HEK293T (cell line): ENCODE data around the gene CFAP299.

Experiments used
- CTCF ChIA-PET: fragments of 350-600 bp; formaldehyde crosslinking; extraction: SDS; loops from one replicate; lab custom pipeline; 2021; ENCODE audit warnings: antibody characterized with exemption, inconsistent platforms; lab: Yijun Ruan, JAX
- POLR2A ChIA-PET: fragments of 350-600 bp; formaldehyde crosslinking; extraction: SDS; loops from one replicate; lab custom pipeline; 2020; ENCODE audit warnings: antibody characterized with exemption, inconsistent platforms; lab: Yijun Ruan, JAX
- DNase-seq: peaks from one replicate; pipeline ENCODE4 v3.0.0; 2012; ENCODE audit warnings: mixed read lengths; ENCODE audit errors: extremely low spot score
- ARNT ChIP-seq: fragments of 450-650 bp; IDR thresholded peaks from 2 replicates; pipeline ENCODE4 v1.6.1; 2017; ENCODE audit warnings: mild to moderate bottlenecking
- BHLHE40 ChIP-seq: fragments of 450-650 bp; IDR thresholded peaks from 2 replicates; pipeline ENCODE4 v1.6.1; 2016; ENCODE audit warnings: mild to moderate bottlenecking, moderate library complexity, borderline replicate concordance
- CTBP1 ChIP-seq: fragments of 450-650 bp; IDR thresholded peaks from 2 replicates; pipeline ENCODE4 v1.6.1; 2016; ENCODE audit warnings: borderline replicate concordance
- ELF4 ChIP-seq: fragments of 450-650 bp; IDR thresholded peaks from 2 replicates; pipeline ENCODE4 v1.6.1; 2017; ENCODE audit warnings: antibody characterized with exemption
- FOXA1 ChIP-seq: fragments of 450-650 bp; IDR thresholded peaks from 2 replicates; pipeline ENCODE4 v1.6.1; 2016; ENCODE audit warnings: mild to moderate bottlenecking
- FOXK2 ChIP-seq: fragments of 450-650 bp; IDR thresholded peaks from 2 replicates; pipeline ENCODE4 v1.6.1; 2016; ENCODE audit warnings: mild to moderate bottlenecking
- FOXM1 ChIP-seq: fragments of 450-650 bp; IDR thresholded peaks from 2 replicates; pipeline ENCODE4 v1.6.1; 2017; ENCODE audit warnings: mild to moderate bottlenecking, borderline replicate concordance
- HDGF ChIP-seq: fragments of 450-650 bp; IDR thresholded peaks from 2 replicates; pipeline ENCODE4 v1.6.1; 2017; ENCODE audit warnings: antibody characterized with exemption, borderline replicate concordance
- L3MBTL2 ChIP-seq: fragments of 450-650 bp; conservative IDR thresholded peaks from 2 replicates; pipeline ENCODE4 v1.6.1; 2016; ENCODE audit warnings: mild to moderate bottlenecking
- LEF1 ChIP-seq: fragments of 450-650 bp; IDR thresholded peaks from 2 replicates; pipeline ENCODE4 v1.6.1; 2017; ENCODE audit warnings: mild to moderate bottlenecking, borderline replicate concordance
- NFRKB ChIP-seq: fragments of 450-650 bp; IDR thresholded peaks from 2 replicates; pipeline ENCODE4 v1.6.1; 2016; ENCODE audit warnings: mild to moderate bottlenecking, moderate library complexity
- SP1 ChIP-seq: fragments of 450-650 bp; IDR thresholded peaks from 2 replicates; pipeline ENCODE4 v1.6.1; 2017
- SUZ12 ChIP-seq: fragments of 450-650 bp; IDR thresholded peaks from 2 replicates; pipeline ENCODE4 v1.6.1; 2016; ENCODE audit warnings: mild to moderate bottlenecking
- TARDBP ChIP-seq: fragments of 450-650 bp; IDR thresholded peaks from 2 replicates; pipeline ENCODE4 v1.6.1; 2016
- ZNF384 ChIP-seq: fragments of 450-650 bp; IDR thresholded peaks from 2 replicates; pipeline ENCODE4 v1.6.1; 2016
- TF ChIP-seq, protein P1 (sequence below): fragments of 450-650 bp; IDR thresholded peaks from 2 replicates; pipeline ENCODE4 v1.6.1; 2016

The CFAP299 gene

DNA sequence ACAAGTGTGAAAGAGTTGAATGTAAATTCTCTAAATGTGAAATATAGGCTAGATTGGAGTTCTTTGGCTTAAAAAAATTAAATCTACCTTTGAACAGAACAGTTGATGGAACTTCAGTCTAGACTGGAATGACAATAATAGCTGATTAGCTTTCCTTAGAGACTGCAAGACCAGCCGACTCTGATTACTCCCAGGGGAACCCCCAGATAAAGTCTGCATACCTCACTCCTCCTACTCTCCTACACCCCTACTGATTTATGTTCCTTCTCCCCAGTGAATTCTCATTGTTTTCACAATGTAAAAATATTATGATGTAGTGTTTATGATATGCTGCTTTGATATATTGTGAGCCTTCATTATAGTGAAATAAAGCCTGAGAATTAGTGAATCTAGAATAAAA, 241.3 kb downstream of the CFAP299 start:
- no peak for DNase-seq
- TF ChIP-seq NFRKB, result no peak
- CTCF ChIA-PET, result no interaction called here
- POLR2A ChIA-PET, result no interaction called here

DNA sequence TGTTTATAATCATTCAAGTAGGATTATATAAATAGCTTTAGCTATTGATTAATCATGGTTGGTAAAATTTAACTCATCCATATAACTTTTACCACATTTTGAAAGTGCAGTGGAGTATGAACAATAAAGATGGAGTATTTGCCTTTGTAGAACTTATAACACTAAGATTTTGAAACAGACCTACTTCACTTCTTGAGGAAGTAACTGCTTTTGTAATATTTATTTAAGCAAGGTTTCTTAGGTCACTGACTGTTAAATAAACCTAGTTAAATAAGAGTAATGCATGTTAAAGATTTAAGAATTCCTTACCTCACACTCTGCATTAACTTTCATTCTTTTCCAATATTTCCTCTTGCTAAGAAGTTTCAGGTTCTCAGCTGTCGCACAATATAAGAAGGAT, 242.5 kb downstream of the CFAP299 start:
- TF ChIP-seq TARDBP, result no peak
- no peak for TF ChIP-seq ZNF384
- no peak for TF ChIP-seq ELF4
- TF ChIP-seq FOXA1, result no peak
- TF ChIP-seq, protein P1, sequence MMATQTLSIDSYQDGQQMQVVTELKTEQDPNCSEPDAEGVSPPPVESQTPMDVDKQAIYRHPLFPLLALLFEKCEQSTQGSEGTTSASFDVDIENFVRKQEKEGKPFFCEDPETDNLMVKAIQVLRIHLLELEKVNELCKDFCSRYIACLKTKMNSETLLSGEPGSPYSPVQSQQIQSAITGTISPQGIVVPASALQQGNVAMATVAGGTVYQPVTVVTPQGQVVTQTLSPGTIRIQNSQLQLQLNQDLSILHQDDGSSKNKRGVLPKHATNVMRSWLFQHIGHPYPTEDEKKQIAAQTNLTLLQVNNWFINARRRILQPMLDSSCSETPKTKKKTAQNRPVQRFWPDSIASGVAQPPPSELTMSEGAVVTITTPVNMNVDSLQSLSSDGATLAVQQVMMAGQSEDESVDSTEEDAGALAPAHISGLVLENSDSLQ, result no peak
- TF ChIP-seq FOXK2, result no peak
- TF ChIP-seq NFRKB, result no peak
- TF ChIP-seq FOXM1, result no peak
- TF ChIP-seq L3MBTL2, result no peak
- no peak for TF ChIP-seq SP1
- no peak for TF ChIP-seq ARNT
- TF ChIP-seq BHLHE40, result no peak
- no peak for TF ChIP-seq CTBP1
- TF ChIP-seq SUZ12, result no peak
- no peak for TF ChIP-seq LEF1
- TF ChIP-seq HDGF, result no peak
- DNase-seq, result no peak
- CTCF ChIA-PET, result no interaction called here
- POLR2A ChIA-PET, result no interaction called here

DNA sequence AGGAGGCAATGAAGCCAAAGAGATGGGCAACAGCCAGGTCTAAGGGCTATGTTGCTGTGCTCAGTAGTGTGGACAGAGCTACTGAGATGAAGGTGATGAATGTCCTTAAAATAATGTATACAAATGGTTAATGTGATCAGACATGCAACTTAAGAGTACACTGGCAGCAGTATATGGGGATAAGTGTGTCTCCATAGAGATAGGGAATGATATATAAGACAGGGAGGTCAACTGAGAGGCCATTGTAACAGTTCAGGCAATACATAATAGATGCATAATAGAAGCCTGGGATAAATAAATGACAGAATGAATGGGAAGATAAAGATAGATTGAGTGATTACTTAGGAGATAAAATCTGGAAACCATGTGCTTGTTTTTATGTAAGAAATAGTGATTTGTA, 250.0 kb downstream of the CFAP299 start:
- no peak for DNase-seq
- CTCF ChIA-PET, result no interaction called here
- POLR2A ChIA-PET, result no interaction called here
- TF ChIP-seq ZNF384 (no peak), HDGF (no peak), BHLHE40 (no peak)

DNA sequence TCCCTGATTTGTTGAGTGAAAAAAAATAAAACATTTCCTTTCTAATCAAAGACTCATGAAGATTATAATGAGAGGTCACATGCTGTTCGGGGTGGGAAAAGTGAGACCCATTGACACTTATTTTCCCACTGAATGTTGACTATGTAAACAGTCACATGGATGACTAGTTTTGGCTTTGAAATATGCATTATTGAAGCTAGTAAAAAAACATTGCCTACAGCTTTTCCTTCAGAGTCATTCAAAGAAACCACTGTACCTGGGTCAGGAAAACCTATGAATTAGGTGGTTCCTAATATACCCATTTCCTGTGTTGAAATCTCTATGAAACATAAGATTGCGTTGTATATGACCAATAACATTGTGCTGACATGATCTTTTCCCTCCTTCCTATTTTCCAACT, 251.2 kb downstream of the CFAP299 start:
- TF ChIP-seq ZNF384, result no peak
- TF ChIP-seq LEF1, result no peak
- TF ChIP-seq FOXM1, result no peak
- no peak for TF ChIP-seq FOXA1
- TF ChIP-seq ELF4, result no peak
- no peak for TF ChIP-seq HDGF
- no peak for TF ChIP-seq L3MBTL2
- no peak for TF ChIP-seq SUZ12
- TF ChIP-seq CTBP1, result no peak
- TF ChIP-seq, protein P1, result no peak
- CTCF ChIA-PET, result no interaction called here
- DNase-seq, result no peak
- POLR2A ChIA-PET, result no interaction called here

DNA sequence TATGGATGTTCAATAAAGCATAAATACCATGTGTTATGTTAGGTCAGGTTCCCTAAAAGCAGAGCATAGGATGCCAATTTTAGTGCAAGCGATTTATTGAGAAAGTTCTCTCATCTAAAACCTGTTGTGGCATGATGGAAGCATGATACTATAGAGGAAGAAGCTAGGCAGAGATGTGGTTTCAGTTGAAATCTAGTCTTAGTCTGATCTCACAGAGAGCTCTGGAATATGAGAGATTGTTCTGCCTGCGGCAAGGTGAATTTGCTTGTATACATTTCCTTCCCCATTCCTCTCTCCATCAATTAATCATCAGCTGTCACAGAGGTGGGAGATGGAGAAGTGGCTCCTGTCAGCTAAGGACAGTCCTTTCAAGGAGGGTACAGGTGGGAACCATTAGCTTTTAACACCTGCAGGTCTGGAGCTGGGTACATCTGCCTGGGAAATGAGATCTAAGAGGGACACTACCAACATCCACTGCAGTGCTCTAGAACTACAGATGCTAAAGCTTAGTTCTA, 252.4 kb downstream of the CFAP299 start:
- CTCF ChIA-PET, result no interaction called here
- no peak for DNase-seq
- POLR2A ChIA-PET, result no interaction called here
- TF ChIP-seq, protein P1, result peak; percentile 60
- TF ChIP-seq L3MBTL2, result no peak

DNA sequence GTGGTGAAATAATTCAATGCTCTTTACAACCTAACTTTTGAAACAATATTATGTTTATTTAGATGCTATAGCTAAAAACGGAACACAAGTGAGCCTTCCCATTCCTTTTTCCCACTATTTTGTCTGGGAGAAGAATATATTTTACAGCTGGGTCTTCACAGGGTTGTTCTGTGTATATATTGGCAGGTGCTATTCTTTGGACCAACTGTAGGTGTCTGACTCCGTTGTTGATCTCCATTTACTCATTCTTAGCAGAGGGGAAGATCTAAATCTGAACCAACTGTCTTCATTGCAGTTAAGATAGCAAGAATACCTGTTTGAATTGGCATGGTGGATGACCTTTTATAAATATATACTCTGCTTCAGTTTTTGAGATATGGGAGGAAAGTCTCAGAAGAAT, 257.4 kb downstream of the CFAP299 start:
- peak; percentile 18 for DNase-seq
- ChIA-PET CTCF (interaction anchor here (0.6 kb wide), 1 partner anchor 326 kb away, joined by 3 read pairs; no protein-coding TSS in a partner anchor), POLR2A (no interaction called here)
- TF ChIP-seq CTBP1 (no peak), FOXA1 (no peak), NFRKB (no peak), TARDBP (no peak), BHLHE40 (no peak), HDGF (no peak), L3MBTL2 (no peak), FOXM1 (no peak), FOXK2 (no peak), ZNF384 (no peak)
- TF ChIP-seq, protein P1, result no peak

DNA sequence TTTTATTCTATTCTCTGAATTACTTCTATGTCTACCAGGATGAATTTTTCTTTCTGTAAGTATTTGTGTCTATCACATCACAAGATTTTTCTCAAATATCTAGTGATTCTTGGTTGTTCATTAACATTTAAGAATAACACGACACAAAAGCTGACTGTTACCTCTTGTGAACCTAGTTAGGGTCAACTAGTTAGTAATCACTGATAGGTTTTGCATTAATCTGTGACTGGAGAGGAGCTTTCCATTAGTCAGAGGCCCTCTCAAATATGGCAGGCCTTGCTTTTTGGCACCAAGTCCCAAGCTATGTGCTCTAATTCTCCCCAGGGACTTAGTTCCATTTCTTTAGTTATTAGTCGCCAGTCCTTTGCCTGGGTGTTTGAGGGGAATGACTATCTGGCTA, 259.2 kb downstream of the CFAP299 start:
- no peak for DNase-seq
- TF ChIP-seq CTBP1, result no peak
- no peak for TF ChIP-seq BHLHE40
- TF ChIP-seq ARNT, result no peak
- TF ChIP-seq TARDBP, result no peak
- ChIA-PET POLR2A (no interaction called here), CTCF (no interaction called here)
